CD4-positive, alpha-beta T cell treated with Interleukin-1 beta for 1 hour (primary cell): ENCODE results near the gene PITX1.

Experiments
- DNase-seq, 2 donors: peaks; one replicate each; pipeline ENCODE4 v3.0.0-alpha.2; 2020 to 2022

PITX1 gene

GRCh38 chr5:135061001-135061400 lies 27.0 kb upstream of the PITX1 start:
- DNase-seq, result no peak

- DNase-seq, result no peak
Measured at GRCh38 chr5:135060021-135060420, 26.0 kb upstream of the PITX1 start.

GRCh38 chr5:135059000-135059923 lies 25.2 kb upstream of the PITX1 start:
- no peak for DNase-seq

DNA sequence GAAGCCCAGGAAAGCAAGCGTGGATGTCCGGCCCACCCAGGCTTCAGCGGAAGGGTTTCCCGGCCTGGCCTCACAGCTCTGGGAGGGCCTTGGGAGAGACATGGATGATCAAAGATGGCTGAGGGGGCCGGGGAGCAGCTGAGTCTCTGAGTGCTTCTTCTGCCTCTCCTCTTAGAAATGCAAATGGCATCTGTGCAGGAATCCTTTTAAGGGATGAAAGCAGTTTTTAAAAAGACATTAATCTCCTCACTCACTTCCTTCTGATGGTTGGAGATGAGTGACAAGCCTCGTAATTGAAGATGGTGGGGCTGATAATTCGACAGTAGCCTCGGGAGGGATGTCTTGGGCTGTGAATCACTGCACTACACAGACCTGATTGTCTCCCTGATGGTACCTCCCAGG lies 24.3 kb upstream of the PITX1 start:
- no peak for DNase-seq

DNA sequence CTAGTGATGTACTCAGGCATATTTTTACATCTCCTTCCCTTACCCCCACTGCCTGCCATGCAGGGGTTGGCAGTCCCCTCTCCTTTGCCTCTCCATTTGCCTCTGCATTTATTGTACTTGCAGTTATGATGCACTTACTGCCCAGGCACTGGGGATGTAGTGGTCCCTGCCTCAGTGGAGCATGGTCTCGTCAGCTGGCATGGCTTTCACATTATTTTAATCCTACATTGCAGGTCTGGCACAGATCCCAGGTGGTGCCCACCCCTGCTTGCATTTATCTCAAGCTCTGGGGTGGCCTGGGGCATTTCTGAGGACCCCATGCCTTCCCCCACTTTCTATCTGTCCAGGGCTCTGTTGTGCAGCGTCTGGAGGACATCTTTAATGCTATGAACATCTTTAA lies 23.2 kb upstream of the PITX1 start:
- DNase-seq, result no peak

- no peak for DNase-seq
Measured at GRCh38 chr5:135056316-135057030, 22.4 kb upstream of the PITX1 start.

- no peak for DNase-seq
Measured at GRCh38 chr5:135055396-135055795, 21.4 kb upstream of the PITX1 start.

DNA sequence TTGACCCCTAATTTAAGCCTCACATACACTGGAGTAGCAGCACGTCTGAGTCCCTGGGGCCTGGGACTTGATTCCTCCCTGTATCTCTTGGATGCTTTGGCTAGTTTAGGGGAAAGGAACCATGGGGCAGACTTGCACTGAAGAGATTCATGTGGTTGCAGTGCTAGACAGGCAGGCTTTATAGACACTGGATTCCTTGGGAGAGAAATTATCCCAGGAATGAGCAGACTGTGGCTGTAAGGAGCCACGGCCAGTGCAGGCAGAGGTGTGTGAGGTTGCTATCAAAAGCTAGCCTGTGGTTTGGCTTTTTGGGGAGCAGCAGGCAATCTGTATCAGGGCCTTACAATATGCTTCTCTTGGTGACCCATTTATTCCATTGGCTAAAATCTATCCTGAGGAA lies 20.5 kb upstream of the PITX1 start:
- DNase-seq, result no peak

DNA sequence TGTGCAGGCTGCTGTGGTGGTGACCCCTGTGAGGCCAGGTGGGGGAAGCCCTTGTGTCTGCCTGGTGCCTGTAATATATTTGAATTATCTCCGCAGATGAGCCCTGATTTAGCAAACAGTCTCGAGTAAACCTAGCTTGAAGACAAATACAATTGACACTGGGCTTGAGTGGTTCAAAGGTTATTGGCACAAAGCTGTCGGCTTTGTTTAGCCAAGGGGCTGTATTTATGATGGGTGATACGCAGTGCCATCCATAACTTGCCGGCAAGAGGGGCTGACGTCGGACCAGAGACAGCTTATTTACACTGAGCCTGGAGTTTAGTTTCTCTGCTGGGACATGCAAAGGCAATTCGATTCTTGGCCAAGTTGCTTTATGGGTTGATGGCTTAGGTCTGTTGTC lies 20.0 kb upstream of the PITX1 start:
- DNase-seq, result no peak

GRCh38 chr5:135053278-135053677 lies 19.2 kb upstream of the PITX1 start:
- DNase-seq, result peak in 1 of 2 donors; percentile 73

- no peak for DNase-seq
Measured at GRCh38 chr5:135052511-135053145, 18.6 kb upstream of the PITX1 start.

DNA sequence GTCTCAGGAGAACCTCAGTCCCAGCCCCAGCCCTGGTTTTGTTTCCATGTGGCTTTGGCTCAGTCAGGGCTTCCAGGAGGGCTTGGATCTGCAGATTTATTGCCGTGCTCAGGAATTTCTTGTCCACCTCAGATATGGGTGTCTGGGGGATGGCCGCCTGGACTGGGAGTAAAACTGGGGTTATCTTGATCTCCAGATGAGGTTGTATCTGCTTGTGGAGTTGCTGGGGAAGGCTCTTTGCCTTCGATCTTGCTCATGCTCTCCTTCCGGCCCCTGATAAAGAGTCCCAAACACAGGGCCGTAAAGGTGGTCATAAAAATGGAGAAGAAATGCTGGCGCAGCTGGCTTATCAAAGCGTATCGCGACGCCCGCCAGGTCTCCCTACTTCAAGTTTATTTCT lies 17.8 kb upstream of the PITX1 start:
- DNase-seq, result no peak

DNA sequence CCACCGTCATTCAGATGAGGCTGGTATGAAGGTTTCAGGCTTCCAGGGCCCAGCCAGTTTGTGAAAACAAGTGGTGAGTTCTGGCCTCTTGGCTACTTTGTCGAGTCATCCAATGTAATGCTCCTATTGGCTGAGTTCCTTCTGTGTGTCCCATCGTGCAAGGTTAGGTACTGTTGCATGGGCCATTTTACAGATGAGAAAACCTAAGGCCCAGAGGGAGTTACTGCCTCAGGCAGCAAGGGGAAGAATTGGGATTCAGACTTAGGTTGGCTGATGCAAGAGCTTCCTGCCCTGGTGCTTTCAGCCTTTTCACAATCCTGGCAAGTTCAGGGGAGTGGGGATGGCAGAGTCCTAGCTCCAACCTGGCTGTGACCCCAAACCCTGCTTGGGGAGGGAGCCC lies 17.4 kb upstream of the PITX1 start:
- no peak for DNase-seq

GRCh38 chr5:135050244-135050767 lies 16.3 kb upstream of the PITX1 start:
- DNase-seq, result no peak

- DNase-seq, result no peak
Measured at GRCh38 chr5:135048930-135049329, 14.9 kb upstream of the PITX1 start.

- DNase-seq, result no peak
Measured at GRCh38 chr5:135048286-135048685, 14.3 kb upstream of the PITX1 start.

GRCh38 chr5:135047347-135047695 lies 13.3 kb upstream of the PITX1 start:
- DNase-seq, result no peak

DNA sequence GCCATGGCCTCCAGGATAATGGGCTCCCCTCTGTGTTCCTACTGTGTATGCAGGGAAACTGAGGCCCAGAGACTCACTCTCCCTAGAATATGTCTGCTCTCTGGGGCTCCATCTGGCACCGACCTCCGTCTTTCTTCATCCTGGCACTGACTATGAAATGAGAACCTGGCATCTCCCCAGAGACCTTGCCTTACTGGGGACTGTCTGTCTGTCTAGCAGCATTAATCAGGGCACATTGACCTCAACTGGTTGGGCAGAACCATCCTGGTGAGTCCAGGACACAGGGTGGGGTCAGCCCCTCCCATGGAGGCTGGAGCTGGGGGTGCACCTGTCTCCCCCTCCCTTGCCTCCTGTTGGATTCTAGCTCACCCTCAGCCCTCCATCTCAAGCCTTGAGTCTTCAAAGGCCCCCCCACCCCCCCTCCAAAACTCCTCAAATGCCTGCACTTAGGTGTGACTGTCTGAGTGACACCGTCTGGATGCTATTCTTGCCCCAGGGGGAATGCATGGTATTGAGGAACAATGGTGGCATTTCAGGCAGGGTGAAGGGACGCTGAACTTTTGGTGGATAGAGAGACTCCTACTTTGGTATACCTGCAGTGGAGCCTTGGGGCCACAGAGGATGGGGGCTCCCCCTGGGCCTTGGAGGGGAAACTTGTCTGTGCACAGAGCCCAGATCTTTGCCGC lies 12.8 kb upstream of the PITX1 start:
- DNase-seq, result no peak

GRCh38 chr5:135045488-135045887 lies 11.5 kb upstream of the PITX1 start:
- DNase-seq, result no peak

DNA sequence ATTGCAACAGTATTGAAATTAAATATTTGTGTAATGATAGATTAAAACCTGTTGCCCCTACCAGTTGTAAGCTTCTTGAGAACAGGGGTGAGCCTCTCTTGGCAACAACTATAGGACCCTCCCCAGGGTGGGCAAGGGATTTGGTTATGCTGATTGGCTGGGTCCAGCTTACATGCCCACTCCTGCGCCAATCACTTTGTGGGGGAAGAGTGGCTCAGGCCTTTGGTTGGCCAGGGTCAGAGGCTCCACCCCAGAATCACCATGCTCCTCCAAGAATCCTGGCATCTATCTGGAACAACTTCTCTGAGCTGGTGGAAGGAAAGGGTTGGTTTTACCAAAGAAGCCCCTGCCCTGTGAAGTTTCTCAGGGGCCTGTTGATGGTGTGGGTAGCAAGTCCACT lies 8.6 kb upstream of the PITX1 start:
- no peak for DNase-seq

DNA sequence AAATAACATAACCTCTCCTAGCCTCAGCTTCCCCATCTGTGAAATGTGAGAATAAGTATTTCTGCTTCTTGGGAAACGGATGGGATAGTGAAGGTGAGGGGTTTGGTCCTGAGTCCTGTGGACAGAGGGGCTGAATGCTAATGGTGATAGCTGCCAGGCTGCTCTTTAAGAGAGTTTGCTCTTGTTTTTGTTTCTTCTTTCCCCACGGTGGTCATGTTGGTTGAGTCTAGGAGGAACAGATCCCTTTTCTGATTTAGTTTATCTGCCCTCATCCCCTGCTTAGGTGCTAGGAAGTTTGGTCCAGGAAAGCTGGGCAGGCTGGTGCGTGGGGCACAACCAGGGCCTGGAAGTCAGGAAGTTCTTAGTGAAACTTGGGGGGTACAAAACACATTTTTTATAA lies 7.7 kb upstream of the PITX1 start:
- no peak for DNase-seq

DNA sequence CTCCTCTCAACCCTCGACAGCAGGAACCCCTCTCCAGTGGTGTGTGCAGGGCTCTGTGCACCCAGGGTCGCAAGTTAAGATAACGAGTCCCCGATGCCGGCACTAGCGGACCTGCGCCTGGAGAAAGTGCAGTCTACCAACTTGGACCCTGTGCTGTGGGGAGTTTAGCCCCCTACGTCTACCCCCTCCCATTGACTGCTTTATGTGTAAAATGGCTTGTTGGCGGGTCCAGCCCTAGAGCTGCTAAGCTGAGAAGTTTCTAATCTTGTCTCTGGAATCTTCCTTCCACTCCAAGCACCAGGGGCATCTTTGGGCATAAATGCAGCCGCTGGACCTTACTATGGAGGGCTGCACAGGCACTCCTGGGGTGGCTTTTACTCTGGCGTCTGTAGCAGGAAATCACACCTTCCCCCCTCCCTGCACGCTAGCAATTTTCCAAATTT lies 7.1 kb upstream of the PITX1 start:
- DNase-seq, result no peak
